DOHH2 (cell line): ENCODE results near the gene FUNDC2.

Experiments used
- H3F3A ChIP-seq: fragments of 200-600 bp; sonication (generic), shearing (Covaris generic); 2 replicates; pipeline ENCODE4 v1.6.0; 2016; ENCODE audit warnings: antibody characterized with exemption, mild to moderate bottlenecking; ENCODE audit not compliant: control insufficient read depth, insufficient read depth
- H3K27ac ChIP-seq: fragments of 200-600 bp; sonication (generic); 2 replicates; pipeline ENCODE4 v1.5.1; 2014; ENCODE audit warnings: low read depth, mild to moderate bottlenecking, low read length, moderate library complexity
- H3K27me3 ChIP-seq: fragments of 200-600 bp; sonication (generic); 2 replicates; pipeline ENCODE4 v1.6.1; 2014; ENCODE audit warnings: mild to moderate bottlenecking, low read length, mixed read lengths; ENCODE audit not compliant: control insufficient read depth
- H3K36me3 ChIP-seq: fragments of 200-600 bp; sonication (generic); 2 replicates; pipeline ENCODE4 v1.6.1; 2014; ENCODE audit warnings: mild to moderate bottlenecking, low read length, moderate library complexity, mixed read lengths; ENCODE audit not compliant: control insufficient read depth
- H3K4me1 ChIP-seq: fragments of 200-600 bp; sonication (generic); 2 replicates; pipeline ENCODE4 v1.6.1; 2014; ENCODE audit warnings: mild to moderate bottlenecking, low read length, mixed read lengths; ENCODE audit not compliant: control insufficient read depth
- H3K4me2 ChIP-seq: fragments of 200-600 bp; sonication (generic); 2 replicates; pipeline ENCODE4 v1.6.0; 2014; ENCODE audit warnings: mild to moderate bottlenecking, low read length, moderate library complexity
- H3K4me3 ChIP-seq: fragments of 200-600 bp; sonication (generic); 2 replicates; pipeline ENCODE4 v1.5.1; 2014; ENCODE audit warnings: mild to moderate bottlenecking, low read length, mixed read lengths
- H3K79me2 ChIP-seq: fragments of 200-600 bp; sonication (generic); 2 replicates; pipeline ENCODE4 v1.6.1; 2014; ENCODE audit warnings: mild to moderate bottlenecking, low read length, mixed read lengths; ENCODE audit not compliant: control insufficient read depth
- H3K9me2 ChIP-seq: fragments of 200-600 bp; sonication (generic); replicated peaks from 2 replicates; pipeline ENCODE4 v1.6.1; 2014; ENCODE audit warnings: mild to moderate bottlenecking, low read length, mixed read lengths; ENCODE audit not compliant: control insufficient read depth
- H3K9me3 ChIP-seq: fragments of 200-600 bp; sonication (generic); 2 replicates; pipeline ENCODE4 v1.6.1; 2014; ENCODE audit warnings: antibody characterized with exemption, low read length, mixed read lengths; ENCODE audit not compliant: control insufficient read depth, insufficient read depth
- H4K20me1 ChIP-seq: fragments of 200-600 bp; sonication (generic); 2 replicates; pipeline ENCODE4 v1.6.0; 2014; ENCODE audit warnings: low read depth, mild to moderate bottlenecking, antibody characterized with exemption, low read length, moderate library complexity; ENCODE audit not compliant: control insufficient read depth, insufficient read depth
- CTCF ChIP-seq: fragments of 200-600 bp; sonication (generic); IDR thresholded peaks from one replicate; pipeline ENCODE4 v1.5.1; 2014; ENCODE audit warnings: antibody characterized with exemption, mild to moderate bottlenecking, low read depth, low read length; ENCODE audit not compliant: poor library complexity, severe bottlenecking
- EZH2phosphoT487 ChIP-seq: fragments of 200-600 bp; sonication (generic); IDR thresholded peaks from 2 replicates; pipeline ENCODE4 v1.6.1; 2017; ENCODE audit warnings: borderline replicate concordance, mild to moderate bottlenecking, antibody characterized with exemption, low read length, moderate library complexity, mixed read lengths

FUNDC2 gene, protein sequence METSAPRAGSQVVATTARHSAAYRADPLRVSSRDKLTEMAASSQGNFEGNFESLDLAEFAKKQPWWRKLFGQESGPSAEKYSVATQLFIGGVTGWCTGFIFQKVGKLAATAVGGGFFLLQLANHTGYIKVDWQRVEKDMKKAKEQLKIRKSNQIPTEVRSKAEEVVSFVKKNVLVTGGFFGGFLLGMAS

DNA sequence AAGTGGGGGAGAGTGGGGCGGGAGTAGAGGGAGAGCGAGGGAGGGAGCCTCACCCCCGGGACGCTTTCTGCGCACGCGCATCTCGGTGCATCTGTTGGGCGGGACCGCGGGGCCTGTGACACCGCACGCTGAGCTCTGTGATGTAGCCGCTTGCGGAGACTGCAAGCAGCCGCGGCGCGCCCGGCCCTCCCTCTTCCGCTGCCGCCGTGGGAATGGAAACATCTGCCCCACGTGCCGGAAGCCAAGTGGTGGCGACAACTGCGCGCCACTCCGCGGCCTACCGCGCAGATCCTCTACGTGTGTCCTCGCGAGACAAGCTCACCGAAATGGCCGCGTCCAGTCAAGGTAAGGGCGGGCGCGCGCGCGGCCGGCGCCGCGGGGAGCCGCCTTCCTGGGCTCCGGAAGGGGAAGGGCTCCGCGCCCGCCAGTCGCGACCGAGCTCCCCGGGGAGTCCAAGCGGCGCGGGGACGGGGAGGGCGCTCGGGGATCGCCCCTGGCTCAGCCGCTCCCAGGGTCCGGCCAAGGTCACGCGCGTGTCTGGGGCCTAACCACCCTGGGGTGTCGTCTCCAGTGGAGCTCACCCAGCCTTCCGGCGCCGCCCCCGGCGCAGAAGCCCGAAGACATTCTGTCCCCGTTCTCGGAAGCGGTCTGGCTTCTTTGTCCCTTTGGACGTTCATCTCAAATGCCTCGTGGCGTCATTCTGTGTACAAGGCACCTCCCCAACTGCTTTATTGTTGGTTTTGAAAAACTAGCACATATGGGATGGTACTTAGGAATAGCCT, at the start of gene FUNDC2:
FUNDC2 (plus strand) TSS at position 118 of the 782 bp plus-strand sequence; CDS start at position 213, 95 bp downstream.
- H3K36me3 ChIP-seq, result no peaks in the 10 kb centered on the region
- H3K27me3 ChIP-seq, result no peaks in the 10 kb centered on the region
- H3K9me3 ChIP-seq, result no peaks in the 10 kb centered on the region
- H3K27ac ChIP-seq, result peak within 1 kb of the TSS; percentile 90
- H3K4me3 ChIP-seq, result peak within 1 kb of the TSS; percentile 97
- H4K20me1 ChIP-seq, result no peaks in the 10 kb centered on the region
- peaks cover 19% of the 10 kb centered on the region for H3K4me1 ChIP-seq
- no peak for TF ChIP-seq CTCF
- no peak for TF ChIP-seq EZH2phosphoT487
- H3F3A ChIP-seq, result 0 out of 2 replicates have a peak, but pooled peaks cover 8% of the 10 kb centered on the region
- peaks cover 41% of the 10 kb centered on the region for H3K79me2 ChIP-seq
- H3K4me2 ChIP-seq, result peak within 1 kb of the TSS; percentile 90
- H3K9me2 ChIP-seq, result no peaks in the 10 kb centered on the region

GRCh38 chrX:154979629-154980028, 47.0 kb upstream of the FUNDC2 start:
- Histone ChIP-seq H3K9me3 (no peaks in the 10 kb centered on the region), H3K79me2 (no peaks in the 10 kb centered on the region), H3K36me3 (no peaks in the 10 kb centered on the region), H3F3A (no peaks in the 10 kb centered on the region), H4K20me1 (no peaks in the 10 kb centered on the region), H3K27ac (no peak overlapping the region), H3K4me3 (no peak overlapping the region), H3K4me1 (no peaks in the 10 kb centered on the region; the same call in 1 of the 2 replicates), H3K9me2 (no peaks in the 10 kb centered on the region), H3K4me2 (no peak overlapping the region), H3K27me3 (no peaks in the 10 kb centered on the region)
- TF ChIP-seq CTCF (no peak), EZH2phosphoT487 (no peak)

DNA sequence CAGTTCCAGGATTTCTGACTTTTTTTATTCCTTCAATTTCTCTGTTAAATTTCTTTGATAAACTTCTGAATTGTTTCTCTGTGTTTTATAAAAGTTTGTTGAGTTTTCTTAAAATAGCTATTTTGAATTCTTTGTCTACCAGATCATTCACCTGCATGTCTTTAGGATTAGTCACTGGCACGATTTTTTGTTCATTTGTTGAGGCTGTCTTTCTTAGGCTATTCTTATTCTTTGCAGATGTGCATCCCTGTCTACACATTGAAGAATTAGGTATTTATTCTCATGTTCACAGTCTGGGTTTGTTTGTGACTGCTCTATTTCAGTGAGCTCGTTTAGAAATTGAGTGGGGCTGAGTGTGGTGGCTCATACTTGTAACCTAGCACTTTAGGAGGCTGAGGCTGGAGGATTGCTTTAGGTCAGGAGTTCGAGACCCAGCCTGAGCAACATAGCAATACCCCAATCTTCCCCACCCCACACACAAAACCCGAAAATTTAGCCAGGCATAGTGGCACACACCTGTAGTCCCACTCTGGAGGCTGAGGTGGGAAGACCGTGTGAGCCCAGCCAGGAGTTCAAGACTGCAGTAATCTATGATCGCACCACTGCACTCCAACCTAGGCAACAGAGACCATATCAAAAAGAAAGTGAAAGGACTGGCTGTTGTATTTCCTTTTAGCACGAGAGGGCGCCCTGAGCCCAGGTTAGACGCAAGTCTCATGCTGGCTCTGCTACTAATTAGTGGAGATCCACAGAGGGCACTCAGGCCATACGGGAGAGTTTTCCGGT, 46.1 kb upstream of the FUNDC2 start:
- Histone ChIP-seq H3K27me3 (no peaks in the 10 kb centered on the region), H3F3A (no peaks in the 10 kb centered on the region), H3K9me2 (no peaks in the 10 kb centered on the region), H3K27ac (no peak overlapping the region), H3K4me1 (no peaks in the 10 kb centered on the region; the same call in 1 of the 2 replicates), H3K9me3 (no peaks in the 10 kb centered on the region), H3K36me3 (no peaks in the 10 kb centered on the region), H3K4me2 (peak overlapping the region; percentile 41), H3K4me3 (no peak overlapping the region), H4K20me1 (no peaks in the 10 kb centered on the region), H3K79me2 (no peaks in the 10 kb centered on the region)
- TF ChIP-seq CTCF (peak; percentile 59), EZH2phosphoT487 (no peak)
